DOHH2 (cell line): ENCODE results near the gene HLA-DQA1.

ENCODE experiments used
- H3F3A ChIP-seq: fragments of 200-600 bp; sonication (generic), shearing (Covaris generic); 2 replicates; pipeline ENCODE4 v1.6.0; 2016; ENCODE audit warnings: antibody characterized with exemption, mild to moderate bottlenecking; ENCODE audit not compliant: control insufficient read depth, insufficient read depth
- H3K27ac ChIP-seq: fragments of 200-600 bp; sonication (generic); 2 replicates; pipeline ENCODE4 v1.5.1; 2014; ENCODE audit warnings: low read depth, mild to moderate bottlenecking, low read length, moderate library complexity
- H3K27me3 ChIP-seq: fragments of 200-600 bp; sonication (generic); 2 replicates; pipeline ENCODE4 v1.6.1; 2014; ENCODE audit warnings: mild to moderate bottlenecking, low read length, mixed read lengths; ENCODE audit not compliant: control insufficient read depth
- H3K36me3 ChIP-seq: fragments of 200-600 bp; sonication (generic); 2 replicates; pipeline ENCODE4 v1.6.1; 2014; ENCODE audit warnings: mild to moderate bottlenecking, low read length, moderate library complexity, mixed read lengths; ENCODE audit not compliant: control insufficient read depth
- H3K4me1 ChIP-seq: fragments of 200-600 bp; sonication (generic); 2 replicates; pipeline ENCODE4 v1.6.1; 2014; ENCODE audit warnings: mild to moderate bottlenecking, low read length, mixed read lengths; ENCODE audit not compliant: control insufficient read depth
- H3K4me2 ChIP-seq: fragments of 200-600 bp; sonication (generic); 2 replicates; pipeline ENCODE4 v1.6.0; 2014; ENCODE audit warnings: mild to moderate bottlenecking, low read length, moderate library complexity
- H3K4me3 ChIP-seq: fragments of 200-600 bp; sonication (generic); 2 replicates; pipeline ENCODE4 v1.5.1; 2014; ENCODE audit warnings: mild to moderate bottlenecking, low read length, mixed read lengths
- H3K79me2 ChIP-seq: fragments of 200-600 bp; sonication (generic); 2 replicates; pipeline ENCODE4 v1.6.1; 2014; ENCODE audit warnings: mild to moderate bottlenecking, low read length, mixed read lengths; ENCODE audit not compliant: control insufficient read depth
- H3K9me2 ChIP-seq: fragments of 200-600 bp; sonication (generic); replicated peaks from 2 replicates; pipeline ENCODE4 v1.6.1; 2014; ENCODE audit warnings: mild to moderate bottlenecking, low read length, mixed read lengths; ENCODE audit not compliant: control insufficient read depth
- H3K9me3 ChIP-seq: fragments of 200-600 bp; sonication (generic); 2 replicates; pipeline ENCODE4 v1.6.1; 2014; ENCODE audit warnings: antibody characterized with exemption, low read length, mixed read lengths; ENCODE audit not compliant: control insufficient read depth, insufficient read depth
- H4K20me1 ChIP-seq: fragments of 200-600 bp; sonication (generic); 2 replicates; pipeline ENCODE4 v1.6.0; 2014; ENCODE audit warnings: low read depth, mild to moderate bottlenecking, antibody characterized with exemption, low read length, moderate library complexity; ENCODE audit not compliant: control insufficient read depth, insufficient read depth
- EZH2phosphoT487 ChIP-seq: fragments of 200-600 bp; sonication (generic); IDR thresholded peaks from 2 replicates; pipeline ENCODE4 v1.6.1; 2017; ENCODE audit warnings: borderline replicate concordance, mild to moderate bottlenecking, antibody characterized with exemption, low read length, moderate library complexity, mixed read lengths
- TF ChIP-seq, protein P1 (sequence below): fragments of 200-600 bp; sonication (generic); IDR thresholded peaks from one replicate; pipeline ENCODE4 v1.5.1; 2014; ENCODE audit warnings: antibody characterized with exemption, mild to moderate bottlenecking, low read depth, low read length; ENCODE audit not compliant: poor library complexity, severe bottlenecking

Gene HLA-DQA1

DNA sequence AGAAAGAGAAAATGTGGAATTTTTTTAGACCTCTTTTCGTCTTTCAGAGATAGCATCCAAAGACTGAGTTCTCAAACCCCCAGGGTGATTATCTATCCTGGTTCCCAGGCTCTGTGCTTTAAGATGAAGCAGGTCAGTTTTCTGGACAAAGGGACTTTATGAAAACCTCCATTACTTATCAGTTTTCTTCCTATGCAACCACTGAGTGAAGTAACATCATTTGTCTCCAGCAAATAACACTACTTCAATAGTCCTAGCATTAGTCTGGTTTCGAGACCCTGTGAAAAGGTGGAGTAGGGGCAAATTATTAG lies 29.3 kb upstream of the HLA-DQA1 start:
- Histone ChIP-seq H3K79me2 (no peaks in the 10 kb centered on the region), H3K27ac (no peak overlapping the region), H3K9me3 (no peaks in the 10 kb centered on the region), H3K4me1 (peaks cover 32% of the 10 kb centered on the region), H3K4me3 (no peak overlapping the region), H4K20me1 (no peaks in the 10 kb centered on the region), H3K27me3 (no peaks in the 10 kb centered on the region), H3K4me2 (no peak overlapping the region), H3F3A (0 out of 2 replicates have a peak, but pooled peaks cover 2% of the 10 kb centered on the region), H3K9me2 (no peaks in the 10 kb centered on the region), H3K36me3 (no peaks in the 10 kb centered on the region)
- no peak for TF ChIP-seq EZH2phosphoT487
- TF ChIP-seq, protein P1, sequence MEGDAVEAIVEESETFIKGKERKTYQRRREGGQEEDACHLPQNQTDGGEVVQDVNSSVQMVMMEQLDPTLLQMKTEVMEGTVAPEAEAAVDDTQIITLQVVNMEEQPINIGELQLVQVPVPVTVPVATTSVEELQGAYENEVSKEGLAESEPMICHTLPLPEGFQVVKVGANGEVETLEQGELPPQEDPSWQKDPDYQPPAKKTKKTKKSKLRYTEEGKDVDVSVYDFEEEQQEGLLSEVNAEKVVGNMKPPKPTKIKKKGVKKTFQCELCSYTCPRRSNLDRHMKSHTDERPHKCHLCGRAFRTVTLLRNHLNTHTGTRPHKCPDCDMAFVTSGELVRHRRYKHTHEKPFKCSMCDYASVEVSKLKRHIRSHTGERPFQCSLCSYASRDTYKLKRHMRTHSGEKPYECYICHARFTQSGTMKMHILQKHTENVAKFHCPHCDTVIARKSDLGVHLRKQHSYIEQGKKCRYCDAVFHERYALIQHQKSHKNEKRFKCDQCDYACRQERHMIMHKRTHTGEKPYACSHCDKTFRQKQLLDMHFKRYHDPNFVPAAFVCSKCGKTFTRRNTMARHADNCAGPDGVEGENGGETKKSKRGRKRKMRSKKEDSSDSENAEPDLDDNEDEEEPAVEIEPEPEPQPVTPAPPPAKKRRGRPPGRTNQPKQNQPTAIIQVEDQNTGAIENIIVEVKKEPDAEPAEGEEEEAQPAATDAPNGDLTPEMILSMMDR: no peak

DNA sequence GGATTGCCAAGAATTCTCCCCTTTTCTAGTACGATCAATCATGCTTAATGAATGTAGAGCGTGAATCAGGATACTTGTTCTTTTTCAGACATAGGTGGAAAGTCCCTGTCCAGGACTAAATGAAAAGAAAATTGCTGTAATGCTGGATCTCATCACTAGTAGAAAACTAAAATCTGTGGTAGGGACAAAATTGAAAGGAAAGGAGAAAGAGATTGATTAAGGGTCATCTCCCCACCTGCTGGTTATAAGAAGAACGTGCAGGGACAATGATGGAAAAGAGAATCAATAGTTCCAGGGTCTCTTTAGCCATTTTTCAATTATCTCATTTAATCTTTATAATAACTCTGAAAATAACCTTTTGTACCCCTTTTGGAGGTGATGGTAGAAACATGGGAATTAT lies 28.8 kb upstream of the HLA-DQA1 start:
- Histone ChIP-seq H3K27ac (no peak overlapping the region), H4K20me1 (no peaks in the 10 kb centered on the region), H3K27me3 (no peaks in the 10 kb centered on the region), H3K4me2 (no peak overlapping the region), H3K36me3 (no peaks in the 10 kb centered on the region), H3K9me2 (no peaks in the 10 kb centered on the region), H3K4me3 (no peak overlapping the region), H3F3A (no peaks in the 10 kb centered on the region), H3K79me2 (no peaks in the 10 kb centered on the region), H3K4me1 (peaks cover 32% of the 10 kb centered on the region), H3K9me3 (no peaks in the 10 kb centered on the region)
- no peak for TF ChIP-seq EZH2phosphoT487
- TF ChIP-seq, protein P1: peak; percentile 44

DNA sequence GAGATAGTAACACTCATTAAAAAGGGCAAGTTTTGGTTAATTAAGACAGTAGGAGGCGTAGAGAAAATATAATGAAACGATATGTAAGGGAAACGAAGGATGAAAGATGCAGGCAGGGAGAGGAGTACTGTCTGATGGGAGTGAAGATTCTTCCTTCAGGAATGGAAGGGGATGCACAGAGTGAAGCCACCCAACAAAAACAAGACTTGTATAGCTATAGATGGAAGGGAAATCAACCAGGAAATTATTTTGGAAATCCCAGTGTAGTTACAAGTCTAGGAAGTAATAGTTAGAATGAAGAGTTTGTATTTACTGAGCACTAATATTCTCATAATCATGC lies 27.8 kb upstream of the HLA-DQA1 start:
- Histone ChIP-seq H3K4me2 (peak overlapping the region; percentile 48), H3K4me3 (peak overlapping the region; percentile 30; the same call in 1 of the 2 replicates), H3K36me3 (no peaks in the 10 kb centered on the region), H3K79me2 (no peaks in the 10 kb centered on the region), H3K9me3 (no peaks in the 10 kb centered on the region), H4K20me1 (no peaks in the 10 kb centered on the region), H3K4me1 (peaks cover 22% of the 10 kb centered on the region), H3K9me2 (no peaks in the 10 kb centered on the region), H3F3A (no peaks in the 10 kb centered on the region), H3K27ac (no peak overlapping the region), H3K27me3 (no peaks in the 10 kb centered on the region)
- TF ChIP-seq, protein P1: no peak
- no peak for TF ChIP-seq EZH2phosphoT487
